ENCODE measurements around the gene SEC61A1.

SEC61A1 gene

GRCh38 chr3:128091586-128091985 lies 39.3 kb downstream of the SEC61A1 start:
- no peak overlapping the region for H3K4me3 ChIP-seq (ENCODE audit: low read depth, low read length)
- DNase-seq (ENCODE audit: low read depth) = no peak
- TF ChIP-seq CTCF (conservative IDR thresholded peaks at IDR 0.05; ENCODE audit: low read depth, low read length) = no peak

GRCh38 chr3:128094295-128095151 lies 42.3 kb downstream of the SEC61A1 start:
- TF ChIP-seq CTCF (conservative IDR thresholded peaks at IDR 0.05; ENCODE audit: low read depth, low read length) = peak; percentile 39
- DNase-seq (ENCODE audit: low read depth) = peak; percentile 36
- no peak overlapping the region for H3K4me3 ChIP-seq (ENCODE audit: low read depth, low read length)

- DNase-seq (ENCODE audit: low read depth) = peak; percentile 90
- no peak overlapping the region for H3K4me3 ChIP-seq (ENCODE audit: low read depth, low read length)
- TF ChIP-seq CTCF (conservative IDR thresholded peaks at IDR 0.05; ENCODE audit: low read depth, low read length) = peak; percentile 93
These were observed 43.0 kb downstream of the SEC61A1 start for GRCh38 chr3:128095222-128095703.

- no peak overlapping the region for H3K4me3 ChIP-seq (ENCODE audit: low read depth, low read length)
- no peak for DNase-seq (ENCODE audit: low read depth)
- TF ChIP-seq CTCF (conservative IDR thresholded peaks at IDR 0.05; ENCODE audit: low read depth, low read length) = no peak
These were observed 46.0 kb downstream of the SEC61A1 start for GRCh38 chr3:128098234-128098633.

- DNase-seq (ENCODE audit: low read depth) = no peak
- TF ChIP-seq CTCF (conservative IDR thresholded peaks at IDR 0.05; ENCODE audit: low read depth, low read length) = no peak
- no peak overlapping the region for H3K4me3 ChIP-seq (ENCODE audit: low read depth, low read length)
These were observed 47.9 kb downstream of the SEC61A1 start for GRCh38 chr3:128100161-128100560.

- TF ChIP-seq CTCF (conservative IDR thresholded peaks at IDR 0.05; ENCODE audit: low read depth, low read length) = no peak
- no peak overlapping the region for H3K4me3 ChIP-seq (ENCODE audit: low read depth, low read length)
- DNase-seq (ENCODE audit: low read depth) = no peak
These were observed 48.4 kb downstream of the SEC61A1 start for GRCh38 chr3:128100638-128101037.
